Fibroblast of skin of left biceps (primary cell): Measurements from ENCODE around the gene SRCAP.
A peak's percentile ranks its signal among the peaks of the same experiment; 100 is the strongest.

Experiments used
- DNase-seq, 2 experiments: peaks; one replicate each; pipeline ENCODE4 v3.0.0-alpha.2; 2013; ENCODE audit warnings: low read depth in 2 of 2

Gene SRCAP

DNA sequence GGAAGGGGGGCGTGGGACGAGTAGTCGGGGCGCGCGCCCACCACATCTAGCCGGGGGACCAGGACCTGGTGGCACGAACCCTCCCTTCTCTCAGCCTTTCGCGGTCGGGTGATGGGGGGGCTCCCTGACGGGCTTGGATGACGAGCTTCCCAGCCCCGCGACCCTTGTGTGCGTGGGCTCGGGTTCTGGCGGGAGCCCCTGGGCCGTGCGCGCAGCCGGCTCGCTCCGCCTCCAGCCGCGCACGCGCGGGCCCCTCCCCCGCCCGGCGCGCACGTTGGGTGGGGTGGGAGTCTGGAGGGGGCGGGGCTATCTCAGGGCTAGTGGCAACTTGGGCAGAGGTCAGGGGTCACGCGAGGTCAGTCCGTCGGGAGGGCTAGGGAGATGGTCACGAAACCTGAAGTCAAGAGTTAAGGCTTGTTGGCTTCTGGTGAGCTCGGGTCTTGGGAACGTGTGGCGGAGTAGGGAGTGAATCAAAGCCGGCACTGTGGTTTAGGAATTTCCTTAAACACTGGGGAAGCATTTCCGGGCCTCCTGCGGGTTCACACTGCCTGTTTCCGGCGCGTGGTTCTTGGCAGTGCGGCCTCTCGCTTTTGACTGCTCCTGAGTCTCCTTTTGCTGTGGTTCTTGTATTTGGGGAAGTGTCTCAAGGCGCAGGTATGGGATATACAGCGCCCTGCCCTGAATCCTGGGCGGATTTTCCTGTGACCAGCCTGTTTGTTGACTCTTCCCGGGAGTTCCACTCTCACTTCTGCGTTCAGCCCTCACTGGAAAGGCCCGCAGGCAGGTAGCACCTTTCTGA is at the start of gene SRCAP:
Gene SRCAP (plus strand): TSS at position 356 of the 799 bp plus-strand sequence. CDS start 1,654 bp downstream, outside the sequence.
- DNase-seq, result peak; percentile 25 to 29

- DNase-seq, result no peak
These were observed 49.1 kb upstream of the SRCAP start for GRCh38 chr16:30649725-30650368.

- peak; percentile 99 for DNase-seq
These were observed 48.4 kb upstream of the SRCAP start, which contains the start of gene PRR14 for GRCh38 chr16:30650369-30651123. TSS of gene PRR14 (plus strand) at chr16:30650960. CDS start at chr16:30651646, 686 bp downstream.

GRCh38 chr16:30651124-30652004 is 47.6 kb upstream of the SRCAP start:
- DNase-seq, result no peak

DNA sequence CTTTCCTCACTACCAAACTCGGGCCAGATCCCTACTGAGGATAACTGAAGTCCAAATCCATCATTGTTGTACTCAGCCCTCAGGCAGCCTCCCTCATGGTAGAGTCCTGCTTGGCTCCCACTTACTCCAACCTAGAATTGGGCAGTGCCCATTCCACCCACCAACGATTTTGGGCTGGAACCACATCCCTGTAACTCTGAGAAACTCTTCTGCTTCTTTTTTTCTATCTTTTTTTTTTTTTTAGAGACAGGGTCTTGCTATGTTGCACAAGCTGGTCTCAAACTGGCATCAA is 47.0 kb upstream of the SRCAP start:
- DNase-seq, result no peak

DNA sequence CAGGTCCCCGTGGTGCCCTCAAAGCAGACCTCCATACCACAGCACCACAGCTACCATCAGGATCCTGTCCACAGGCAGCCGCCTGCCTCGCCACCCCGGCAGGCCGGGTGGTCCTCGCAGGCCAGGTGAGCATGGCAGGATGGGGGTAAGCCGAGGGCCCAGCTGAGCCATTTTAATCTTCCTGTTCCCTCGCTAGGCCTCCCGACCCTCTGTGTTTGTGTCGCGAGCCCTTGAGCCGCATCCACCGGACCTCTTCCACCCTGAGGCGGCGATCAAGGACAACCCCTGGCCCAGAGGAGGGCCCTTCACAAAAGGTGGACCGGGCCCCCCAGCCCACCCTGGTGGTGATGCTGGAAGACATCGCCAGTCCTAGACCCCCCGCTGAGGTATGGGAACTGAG is 46.3 kb upstream of the SRCAP start:
- DNase-seq, result no peak

DNA sequence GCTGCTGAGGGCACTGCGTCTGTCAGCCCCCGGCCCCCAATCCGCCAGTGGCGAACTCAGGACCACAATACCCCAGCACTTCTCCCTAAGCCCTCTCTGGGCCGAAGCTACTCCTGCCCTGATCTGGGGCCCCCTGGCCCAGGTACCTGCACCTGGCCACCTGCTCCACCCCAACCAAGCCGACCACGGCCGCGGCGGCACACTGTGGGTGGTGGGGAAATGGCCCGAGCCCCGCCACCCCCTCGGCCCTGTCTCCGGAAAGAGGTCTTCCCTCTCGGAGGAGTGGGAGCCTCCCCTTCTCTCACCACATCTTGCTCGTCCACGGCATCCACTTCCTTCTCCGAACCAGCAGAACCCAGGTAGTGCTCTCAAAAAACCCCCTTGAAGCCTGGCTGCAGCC is 44.1 kb upstream of the SRCAP start:
- DNase-seq, result no peak

DNA sequence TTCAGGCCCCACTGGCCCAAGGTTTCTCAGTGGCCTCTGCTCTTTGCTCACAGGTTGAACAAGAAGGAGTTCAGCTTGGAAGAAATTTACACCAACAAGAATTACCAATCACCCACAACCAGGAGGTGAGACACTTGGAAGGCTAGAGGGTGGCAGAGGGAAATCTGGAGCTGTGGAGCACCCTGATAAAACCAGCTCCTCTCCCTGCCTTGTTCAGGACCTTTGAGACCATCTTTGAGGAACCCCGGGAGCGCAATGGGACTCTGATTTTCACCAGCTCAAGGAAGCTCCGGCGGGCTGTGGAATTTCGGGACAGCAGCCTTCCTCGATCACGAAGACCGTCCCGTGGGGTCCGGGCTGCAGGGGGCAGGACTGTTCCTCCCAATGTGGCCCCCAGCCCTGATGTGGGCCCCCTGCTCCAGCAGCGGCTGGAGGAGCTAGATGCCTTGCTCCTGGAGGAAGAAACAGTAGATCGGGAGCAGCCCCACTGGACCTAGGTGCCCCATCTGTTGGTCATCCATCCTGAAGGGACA is 43.1 kb upstream of the SRCAP start:
- DNase-seq, result no peak

- DNase-seq, result no peak
These were observed 42.6 kb upstream of the SRCAP start for GRCh38 chr16:30656388-30656787.

DNA sequence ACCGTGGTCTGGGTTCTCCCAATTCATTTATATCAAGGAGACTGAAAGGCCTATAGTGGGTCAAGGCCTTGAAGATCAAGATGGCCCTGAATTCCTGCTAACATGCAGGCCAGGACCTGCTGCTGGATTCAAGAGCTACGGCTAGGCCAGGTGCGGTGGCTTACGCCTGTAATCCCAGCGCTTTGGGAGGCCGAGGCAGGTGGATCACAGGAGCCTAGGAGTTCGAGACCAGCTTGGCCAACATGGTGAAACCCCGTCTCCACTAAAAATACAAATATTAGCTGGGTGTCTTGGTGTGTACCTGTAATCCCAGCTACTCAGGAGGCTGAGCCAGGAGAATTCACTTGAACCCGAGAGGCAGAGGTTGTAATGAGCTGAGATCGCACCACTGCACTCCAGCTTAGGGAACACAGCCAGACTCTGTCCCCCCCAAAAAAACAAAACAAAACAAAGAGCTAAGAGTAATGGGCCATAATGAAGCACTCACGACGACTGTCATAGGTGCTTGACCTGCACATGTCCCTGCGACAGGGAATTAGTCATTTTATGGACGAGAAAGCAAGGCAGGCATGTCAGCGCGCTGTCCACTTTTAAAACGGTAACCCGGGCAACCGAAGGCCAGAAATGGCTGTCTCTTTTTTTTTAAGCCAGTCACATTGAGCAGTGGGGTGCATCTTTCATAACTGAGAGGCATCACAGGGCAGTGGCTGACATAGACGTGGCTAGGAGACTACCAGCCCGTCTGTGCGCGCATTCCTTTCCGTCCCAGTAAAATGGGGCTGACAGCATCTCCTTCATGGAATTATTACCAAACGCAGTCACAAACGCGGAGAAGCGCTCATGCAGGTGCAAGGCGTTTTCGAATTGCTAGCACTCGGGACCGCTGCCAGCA is 41.8 kb upstream of the SRCAP start:
- DNase-seq, result no peak

GRCh38 chr16:30657866-30658730 is 40.9 kb upstream of the SRCAP start, which contains the start of gene FBRS:
TSS of gene FBRS (plus strand) at chr16:30658431. CDS start at chr16:30659519, 1,088 bp downstream.
- peak; percentile 100 for DNase-seq

DNA sequence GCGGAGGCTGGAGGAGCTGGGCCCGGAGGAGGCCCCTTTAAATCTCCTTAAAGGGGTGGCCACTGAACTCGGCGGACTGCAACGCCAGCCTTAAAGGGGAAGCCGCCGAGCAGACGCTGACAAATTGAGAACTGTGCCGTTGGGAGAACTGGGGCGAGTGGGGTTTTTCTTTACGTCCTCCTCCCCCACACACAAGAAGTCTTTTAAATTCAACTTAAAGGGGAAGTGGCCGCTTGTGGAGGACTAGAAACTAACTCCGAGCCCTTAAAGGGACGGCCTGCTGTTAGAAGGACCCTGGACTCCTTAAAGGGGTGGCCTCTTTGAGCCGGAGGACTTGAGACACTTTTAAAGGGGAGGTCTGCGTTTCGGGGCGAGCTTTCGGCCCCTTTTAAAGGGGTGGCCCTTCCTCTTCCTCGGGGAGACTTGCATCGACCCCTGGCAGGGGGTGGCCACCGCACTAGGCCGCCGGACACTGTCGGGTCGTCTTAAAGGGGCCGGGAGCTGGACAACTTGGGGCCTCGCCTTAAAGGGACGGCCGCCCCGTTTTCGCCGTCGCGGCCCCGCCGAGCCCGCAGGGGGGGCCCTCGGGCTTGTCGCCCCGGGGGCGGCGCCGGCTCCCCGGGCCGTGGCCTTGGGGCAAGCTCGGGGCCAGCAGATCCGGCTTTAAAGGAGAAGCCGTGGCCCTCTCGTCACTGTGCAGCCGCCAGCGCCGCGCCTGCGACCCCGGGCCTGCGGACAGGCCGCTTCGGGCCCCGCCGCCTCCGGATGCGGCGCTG is 40.1 kb upstream of the SRCAP start:
- DNase-seq, result peak; percentile 94 to 95

DNA sequence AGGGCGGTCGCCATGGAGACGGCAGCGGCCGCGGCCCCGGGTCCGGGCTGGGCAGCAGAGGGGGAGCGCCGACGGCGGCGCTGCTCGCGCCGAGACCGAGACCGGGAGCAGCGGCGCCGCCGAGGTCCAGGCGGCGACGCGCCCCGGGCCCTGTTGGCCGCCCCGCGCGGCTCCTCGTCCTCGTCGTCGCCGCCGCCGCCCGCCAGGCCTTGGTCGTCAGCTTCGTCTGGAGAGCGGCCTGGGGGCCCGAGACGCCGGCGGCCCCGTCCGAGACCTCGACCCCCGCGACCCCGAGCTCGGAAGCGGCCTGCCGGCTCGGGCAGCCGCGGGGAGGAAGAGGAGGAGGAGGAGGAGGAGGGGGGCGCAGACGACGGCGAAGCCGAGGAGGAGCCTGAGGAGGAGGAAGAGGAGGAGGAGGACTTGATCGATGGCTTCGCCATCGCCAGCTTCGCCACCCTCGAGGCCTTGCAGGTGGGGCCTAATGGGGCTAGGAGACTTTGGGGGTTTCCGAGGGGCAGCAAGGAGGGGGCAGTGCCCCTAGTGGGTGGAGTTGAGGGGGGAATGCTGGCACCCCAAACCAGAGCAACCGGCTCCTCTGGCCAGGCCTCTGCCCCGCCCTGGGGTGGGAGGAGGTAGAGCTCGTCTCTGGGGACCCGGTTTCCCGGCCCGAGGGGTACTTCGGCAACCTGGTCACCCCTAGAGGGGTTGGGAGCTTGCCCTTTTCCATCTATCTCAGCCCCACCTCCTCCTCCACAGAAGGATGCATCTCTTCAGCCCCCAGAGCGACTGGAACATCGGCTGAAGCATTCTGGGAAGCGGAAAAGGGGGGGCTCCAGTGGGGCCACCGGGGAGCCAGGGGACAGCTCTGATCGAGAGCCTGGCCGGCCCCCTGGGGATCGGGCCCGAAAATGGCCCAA is 39.2 kb upstream of the SRCAP start:
- DNase-seq, result no peak

- DNase-seq, result no peak
These were observed 38.3 kb upstream of the SRCAP start for GRCh38 chr16:30660424-30661261.

DNA sequence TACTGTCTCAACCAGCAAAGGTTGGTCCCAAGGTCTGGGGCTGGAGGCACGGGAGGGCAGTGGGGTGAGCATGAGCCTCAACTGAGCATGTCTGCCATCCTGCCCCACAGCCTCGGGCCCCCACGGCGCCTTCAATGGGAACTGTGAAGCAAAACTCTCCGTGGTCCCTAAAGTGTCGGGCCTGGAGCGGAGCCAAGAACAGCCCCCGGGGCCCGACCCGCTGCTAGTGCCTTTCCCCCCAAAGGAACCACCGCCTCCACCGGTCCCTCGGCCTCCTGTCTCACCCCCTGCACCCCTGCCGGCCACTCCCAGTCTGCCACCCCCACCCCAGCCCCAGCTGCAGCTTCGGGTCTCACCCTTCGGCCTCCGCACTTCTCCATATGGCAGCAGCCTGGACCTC is 36.5 kb upstream of the SRCAP start:
- DNase-seq, result no peak

GRCh38 chr16:30663038-30663437 is 35.9 kb upstream of the SRCAP start:
- no peak for DNase-seq
